HG03442 (cell line): ENCODE data around the gene FRMD4A.

Experiments used
- ATAC-seq: cut with Tn5 transposase; IDR thresholded peaks from one replicate; pipeline ENCODE4 v1.9.1; 2021; ENCODE audit warnings: mild to moderate bottlenecking, moderate library complexity; ENCODE audit not compliant: unreplicated experiment

The FRMD4A gene

DNA sequence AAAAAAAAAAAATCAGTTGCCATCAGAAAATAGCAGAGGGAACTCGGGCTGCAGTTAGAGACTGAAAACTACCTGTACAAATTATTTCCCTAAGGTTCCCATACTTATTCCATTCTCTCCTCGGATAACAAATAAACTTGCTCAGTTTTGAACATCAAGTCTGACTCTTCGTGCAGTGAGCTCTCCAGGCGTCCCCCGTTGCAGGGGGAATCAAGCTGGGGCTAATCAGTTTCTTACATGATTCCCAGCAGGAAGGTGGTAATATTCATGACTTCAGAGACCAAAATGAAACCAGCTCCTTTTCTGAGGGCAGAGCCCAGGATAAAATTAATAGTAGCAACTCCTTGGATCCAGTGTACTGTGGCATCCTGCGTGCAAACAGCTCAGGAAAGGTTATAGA, 135.3 kb downstream of the FRMD4A start:
- ATAC-seq, result no peak

DNA sequence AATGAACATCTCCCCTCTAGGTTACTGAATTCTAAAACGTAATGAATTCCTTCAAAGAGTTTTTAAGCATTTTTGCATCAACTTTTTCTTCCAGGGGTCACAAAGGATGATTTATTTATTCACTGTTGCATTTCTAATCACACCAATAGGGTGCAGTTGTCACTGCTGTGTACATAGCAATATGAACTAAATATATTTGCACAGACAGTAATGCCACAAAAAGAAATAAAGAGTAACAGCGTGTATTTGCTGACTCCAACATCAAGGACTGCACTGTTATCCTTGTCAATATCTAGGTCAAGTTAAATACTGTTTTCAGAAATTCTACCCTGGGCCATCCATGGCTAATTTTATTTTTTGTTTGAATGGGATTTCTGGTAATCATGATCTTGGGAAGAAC, 138.0 kb downstream of the FRMD4A start:
- no peak for ATAC-seq

DNA sequence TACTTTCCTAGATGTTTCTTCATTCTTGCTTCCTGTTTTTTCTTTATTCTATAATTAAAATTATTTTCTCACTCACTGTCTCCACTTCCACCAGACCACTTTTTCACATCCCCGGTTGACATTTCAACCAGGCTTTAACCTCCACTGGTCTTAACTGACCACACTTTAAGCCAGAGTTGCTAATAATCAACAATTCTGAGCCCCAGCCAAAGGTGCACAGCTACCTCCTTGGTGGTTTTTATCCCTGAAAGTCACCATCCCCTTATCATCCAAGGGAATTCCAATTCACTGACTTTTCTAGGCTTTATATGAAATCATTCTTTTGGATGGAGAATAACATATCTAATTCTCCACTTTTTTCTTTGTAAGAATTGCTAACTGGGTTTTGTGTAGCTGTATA, 138.9 kb downstream of the FRMD4A start:
- ATAC-seq, result no peak

DNA sequence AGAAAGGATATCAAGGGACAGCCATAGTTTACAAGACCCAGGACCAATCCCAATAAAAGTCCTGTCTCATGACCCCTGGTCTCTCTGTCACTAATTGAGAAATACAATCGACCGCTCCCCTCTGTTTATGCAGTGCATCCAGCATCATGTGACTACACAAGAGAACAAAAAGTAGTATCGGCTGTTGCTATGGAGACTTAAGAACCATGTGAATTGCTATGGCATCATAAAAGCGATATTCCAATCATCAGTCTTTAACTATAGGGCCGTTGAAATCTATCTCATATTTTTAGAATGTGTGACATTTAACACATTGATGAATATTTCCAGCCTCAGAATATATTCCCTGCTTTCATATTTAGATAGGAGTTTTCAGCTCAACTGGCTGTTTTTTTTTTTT, 139.3 kb downstream of the FRMD4A start:
- no peak for ATAC-seq

DNA sequence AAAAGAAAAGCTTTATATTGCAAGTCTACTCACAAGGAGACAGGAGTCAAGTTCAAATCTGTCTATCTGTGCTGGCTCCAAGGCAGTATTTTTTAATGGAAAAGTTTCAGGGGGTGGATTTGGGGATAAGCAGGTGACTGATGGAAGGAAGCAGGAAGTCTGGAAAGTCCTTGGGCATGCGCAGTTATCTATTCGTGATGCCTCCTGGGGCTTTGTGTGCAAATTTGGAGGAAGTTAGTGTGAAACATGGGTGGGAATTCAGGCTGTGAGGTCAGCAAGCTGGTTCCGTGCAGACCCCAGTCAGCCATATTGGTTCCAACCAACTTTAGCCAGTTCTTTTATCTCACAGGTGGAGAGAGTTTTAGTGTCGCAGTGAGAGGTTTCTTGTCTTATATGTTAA, 140.0 kb downstream of the FRMD4A start:
- ATAC-seq, result no peak

DNA sequence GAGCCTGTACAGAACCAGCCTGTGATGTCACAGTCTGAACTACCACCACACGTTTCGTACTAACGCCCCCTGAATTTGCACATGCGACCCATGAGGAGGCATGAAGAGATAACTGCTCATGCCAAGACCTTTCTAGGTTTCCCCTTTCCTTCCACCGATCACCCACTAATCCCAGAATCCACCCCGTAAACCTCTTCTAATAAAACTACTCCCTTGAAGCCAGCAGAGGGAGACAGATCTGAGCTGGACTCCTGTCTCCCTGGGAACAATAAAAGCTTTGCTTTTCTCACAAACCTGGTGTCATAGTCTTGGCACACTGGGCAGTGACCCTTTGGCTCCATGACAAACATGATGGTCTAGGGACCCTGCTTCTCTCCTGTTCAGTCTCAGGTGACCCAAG, 144.5 kb downstream of the FRMD4A start:
- ATAC-seq, result no peak

DNA sequence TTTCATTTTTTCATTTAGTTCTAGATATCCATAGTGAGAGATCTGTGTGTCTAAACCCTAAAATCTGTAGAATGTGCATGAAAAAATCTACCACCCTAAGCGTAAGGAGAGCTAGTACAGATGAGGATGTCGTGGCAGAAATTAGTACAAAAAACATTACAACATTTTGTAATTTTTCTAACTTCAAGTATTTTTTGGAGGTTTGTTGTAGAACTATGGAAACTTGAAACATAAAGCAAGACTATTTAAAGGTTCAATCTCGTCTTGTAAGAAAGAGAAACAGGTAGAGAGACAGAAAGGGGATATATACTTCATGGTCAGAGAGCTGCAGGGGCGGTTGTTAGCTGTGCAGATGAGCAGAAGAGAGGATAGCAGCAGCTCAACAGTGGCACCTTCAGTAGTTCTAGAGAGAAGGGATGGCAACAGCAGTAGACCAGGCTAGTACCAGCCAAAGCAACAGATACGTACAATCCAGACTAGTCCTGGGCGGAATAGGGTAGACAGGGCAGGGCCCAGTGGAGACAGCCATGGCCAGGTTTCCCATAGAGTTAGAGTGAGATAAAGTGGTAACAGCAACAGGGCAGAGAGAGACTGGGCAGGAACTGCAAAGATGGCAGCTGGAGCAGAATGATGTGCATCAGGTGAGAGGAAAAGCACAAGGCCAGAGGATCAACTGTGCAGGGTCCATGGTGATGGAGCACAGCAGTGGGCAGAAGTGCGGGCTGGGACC, 145.2 kb downstream of the FRMD4A start:
- peak; percentile 90 for ATAC-seq

DNA sequence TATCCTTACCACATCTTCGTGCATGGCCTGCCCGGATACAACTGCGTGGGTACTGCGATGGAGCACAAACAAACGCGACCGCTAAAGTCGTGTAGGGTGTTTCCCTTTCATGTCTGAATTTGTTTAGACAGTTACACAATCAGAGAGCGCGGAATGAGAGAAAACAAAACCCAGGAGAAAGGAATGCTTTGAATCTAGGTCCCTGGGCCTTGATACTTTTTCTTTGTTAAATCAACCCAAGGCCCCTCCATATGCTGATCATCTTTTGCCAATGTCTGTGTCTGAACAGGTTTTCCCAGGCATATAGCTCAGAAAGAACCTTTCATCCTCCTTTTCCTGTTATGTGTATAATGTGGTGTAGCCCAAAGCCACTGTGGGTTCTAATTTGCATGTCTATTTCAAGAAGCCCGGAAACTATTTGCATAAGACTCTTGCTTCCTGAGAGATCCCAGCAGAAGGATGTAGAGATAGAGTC, 145.8 kb downstream of the FRMD4A start:
- ATAC-seq, result peak; percentile 48

DNA sequence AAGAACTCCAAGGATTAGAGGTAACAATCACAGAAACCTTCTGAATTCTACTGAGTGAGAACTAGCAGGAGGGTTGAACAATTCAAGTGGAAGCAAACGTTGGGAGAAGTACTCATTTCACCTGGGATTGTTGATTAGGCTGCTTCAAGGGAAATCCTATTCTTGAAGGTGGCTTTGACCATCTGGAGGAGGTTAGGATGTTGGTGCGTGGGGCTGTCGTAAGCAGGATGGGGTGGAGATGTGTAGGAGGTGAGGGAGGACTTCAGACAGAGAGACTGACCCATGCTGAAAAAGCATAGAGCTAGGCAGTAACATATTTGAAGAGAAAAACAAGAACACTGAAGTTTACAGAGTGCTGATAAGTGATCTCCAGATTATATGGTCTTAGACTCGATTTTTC, 147.9 kb downstream of the FRMD4A start:
- ATAC-seq, result no peak

DNA sequence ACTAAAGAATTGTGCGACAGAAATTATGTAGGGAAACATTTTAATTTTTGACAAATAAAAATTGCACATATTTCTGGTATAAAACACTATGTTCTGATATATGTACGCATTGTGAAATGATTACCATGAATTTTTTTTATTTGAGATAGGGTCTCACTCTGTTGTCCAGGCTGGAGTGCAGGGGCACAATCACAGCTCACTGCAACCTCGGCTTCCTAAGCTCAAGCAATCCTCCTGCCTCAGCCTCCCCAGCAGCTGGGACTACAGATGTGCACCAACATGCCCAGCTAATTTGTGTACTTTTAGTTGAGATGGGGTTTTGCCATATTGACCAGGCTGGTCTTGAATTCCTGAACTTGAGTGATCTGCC, 149.2 kb downstream of the FRMD4A start:
- no peak for ATAC-seq

DNA sequence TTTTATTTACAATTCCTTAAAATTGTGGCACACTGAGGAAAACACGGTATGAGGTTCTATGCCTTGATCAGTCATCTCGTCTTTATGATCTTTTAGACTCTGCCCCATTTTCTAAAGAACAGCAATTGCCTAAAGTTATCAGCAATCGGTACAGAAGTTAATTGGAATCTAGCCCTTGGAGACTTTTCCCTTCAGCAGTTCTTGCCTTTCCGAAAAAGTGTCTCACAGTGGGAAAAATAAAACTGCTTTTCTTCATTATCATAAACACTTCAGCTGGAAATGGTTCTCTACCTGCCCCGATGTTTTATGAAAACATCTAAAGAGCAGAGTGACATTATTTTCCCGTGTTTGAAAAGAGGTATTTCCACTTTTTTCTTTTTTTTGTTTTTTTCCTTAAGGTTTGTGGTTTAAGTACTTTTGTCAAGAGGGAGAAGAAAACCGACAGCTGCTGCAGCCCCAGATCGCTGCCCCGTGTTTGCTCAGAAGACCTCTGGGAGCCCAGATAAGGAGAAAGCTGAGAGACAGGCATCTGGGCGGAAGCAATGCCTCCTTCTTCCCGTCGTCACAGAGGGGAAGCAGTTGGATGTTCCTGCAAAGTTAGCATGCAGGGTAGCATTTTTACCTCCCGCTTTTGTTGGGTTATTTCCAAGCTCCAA, 149.7 kb downstream of the FRMD4A start:
- ATAC-seq, result no peak

DNA sequence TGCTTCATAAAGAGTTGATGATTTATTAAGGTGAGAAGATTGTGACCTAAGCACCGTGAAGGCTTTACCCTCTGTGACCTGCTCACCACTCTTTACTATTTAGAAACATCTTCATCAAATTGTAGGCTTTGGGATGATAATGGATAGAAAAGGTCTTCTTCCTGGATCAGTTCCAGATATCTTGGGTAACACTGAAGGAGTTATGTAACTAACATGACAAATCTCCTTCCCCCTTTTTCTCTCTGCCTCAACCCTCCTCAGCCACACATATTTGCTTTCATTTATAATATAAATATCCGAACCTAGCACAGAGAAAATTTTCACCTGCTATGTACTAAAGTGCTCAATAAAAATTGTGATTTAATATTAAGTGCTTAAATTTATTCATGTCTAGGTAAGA, 151.5 kb downstream of the FRMD4A start:
- ATAC-seq, result no peak

DNA sequence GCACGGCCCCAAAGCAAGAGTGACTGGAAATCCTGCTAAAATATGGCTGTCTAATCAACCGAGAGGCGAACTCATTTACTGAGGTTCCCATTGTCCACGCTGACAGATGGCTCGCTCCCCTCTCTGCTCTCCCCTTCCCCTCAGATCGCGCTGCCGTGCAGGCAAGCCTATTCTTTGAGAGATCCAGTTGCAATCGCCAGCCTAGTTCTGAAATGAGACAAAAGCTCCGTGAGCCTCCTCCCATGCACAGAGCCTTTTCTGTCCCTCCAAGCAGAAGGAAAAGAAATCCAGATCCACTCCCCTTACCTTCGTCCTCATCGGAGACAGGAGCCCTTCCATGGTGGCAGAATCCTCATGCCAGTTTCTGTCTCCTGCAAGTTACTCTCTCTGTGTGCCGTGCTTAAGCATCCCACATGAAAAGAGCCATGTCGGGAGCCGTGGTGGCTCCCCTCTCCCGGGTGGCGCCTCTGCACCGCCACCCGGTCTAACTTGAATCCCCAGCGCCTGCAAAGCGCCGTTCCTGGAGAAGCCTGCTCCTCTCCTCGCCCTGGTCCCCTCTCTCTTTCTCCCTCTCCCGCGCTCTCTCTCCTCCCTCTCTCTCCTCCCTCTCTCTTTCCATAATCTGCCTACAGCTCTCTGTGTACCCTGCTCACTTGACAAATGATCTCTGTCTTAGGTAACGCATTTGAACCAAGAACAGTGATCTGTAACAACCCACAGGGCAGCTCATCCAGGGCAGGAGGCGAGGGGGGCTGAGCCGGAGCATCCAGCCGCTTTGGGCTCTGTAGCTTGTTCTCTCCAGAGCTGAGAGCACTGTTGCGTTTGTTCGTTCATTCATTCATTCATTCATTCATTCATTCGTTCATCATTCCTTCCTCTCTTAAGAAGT, 156.8 kb downstream of the FRMD4A start:
- ATAC-seq, result no peak

DNA sequence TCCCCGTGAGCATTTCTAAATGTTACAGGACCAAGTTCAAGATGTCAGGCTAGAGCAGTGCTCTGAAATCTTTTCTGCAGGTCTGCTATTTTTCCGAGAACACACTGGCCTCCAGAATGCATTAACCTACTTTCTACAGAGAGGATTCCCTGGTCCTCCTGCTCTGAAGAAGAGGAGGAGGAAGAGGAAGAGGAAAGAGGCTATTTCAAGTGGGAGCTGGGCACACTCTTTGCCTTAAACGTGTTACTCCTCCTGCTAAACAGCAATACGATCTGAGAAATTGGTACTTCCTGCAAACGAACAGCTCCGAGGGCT, 157.4 kb downstream of the FRMD4A start:
- no peak for ATAC-seq

DNA sequence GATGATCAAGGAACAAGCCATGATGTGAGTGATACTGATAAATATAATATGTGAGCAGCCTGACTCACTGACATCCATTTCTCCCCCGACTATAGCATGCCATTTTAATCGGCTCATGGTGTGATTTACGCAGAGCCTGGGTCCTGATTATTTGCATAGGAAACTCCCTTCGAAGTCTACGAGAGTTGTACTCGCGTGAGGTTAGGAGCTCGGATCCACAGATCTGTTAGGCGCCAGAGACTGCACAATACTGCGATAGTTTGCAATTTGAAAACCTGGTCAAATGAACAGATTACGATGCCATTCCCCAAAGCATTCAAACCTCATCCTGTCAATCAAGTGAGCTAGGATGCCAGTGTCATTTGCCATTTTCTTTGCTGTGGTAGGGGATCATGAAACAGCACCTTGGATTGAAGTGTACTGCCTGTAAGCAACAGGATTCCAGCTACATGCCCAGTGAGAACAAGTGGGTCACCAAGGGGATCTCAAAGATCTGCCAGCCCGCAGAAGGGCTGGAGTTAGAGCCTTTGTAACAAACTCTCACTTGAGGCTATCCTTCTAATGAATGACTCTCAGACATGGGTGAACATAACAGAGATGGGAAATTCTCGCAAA, 158.3 kb downstream of the FRMD4A start:
- no peak for ATAC-seq

DNA sequence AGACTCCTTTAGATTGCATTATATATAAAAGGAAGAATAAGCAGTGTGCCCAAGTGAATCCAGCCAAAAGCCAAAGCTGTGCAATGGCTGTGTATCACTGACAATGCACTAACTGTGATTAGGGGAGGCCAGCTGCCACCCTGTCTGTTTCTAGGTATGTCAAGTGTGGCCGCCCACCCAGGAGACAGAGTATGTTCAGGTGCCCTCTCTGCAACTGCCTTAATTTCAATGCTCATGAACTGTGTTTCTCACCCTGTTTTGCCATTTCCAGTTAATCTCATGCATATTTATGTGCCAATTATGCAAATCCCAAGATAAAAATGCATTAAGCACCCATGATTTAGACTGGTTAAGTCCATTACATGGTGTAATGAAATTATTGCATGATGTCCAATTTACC, 159.4 kb downstream of the FRMD4A start:
- ATAC-seq, result no peak

DNA sequence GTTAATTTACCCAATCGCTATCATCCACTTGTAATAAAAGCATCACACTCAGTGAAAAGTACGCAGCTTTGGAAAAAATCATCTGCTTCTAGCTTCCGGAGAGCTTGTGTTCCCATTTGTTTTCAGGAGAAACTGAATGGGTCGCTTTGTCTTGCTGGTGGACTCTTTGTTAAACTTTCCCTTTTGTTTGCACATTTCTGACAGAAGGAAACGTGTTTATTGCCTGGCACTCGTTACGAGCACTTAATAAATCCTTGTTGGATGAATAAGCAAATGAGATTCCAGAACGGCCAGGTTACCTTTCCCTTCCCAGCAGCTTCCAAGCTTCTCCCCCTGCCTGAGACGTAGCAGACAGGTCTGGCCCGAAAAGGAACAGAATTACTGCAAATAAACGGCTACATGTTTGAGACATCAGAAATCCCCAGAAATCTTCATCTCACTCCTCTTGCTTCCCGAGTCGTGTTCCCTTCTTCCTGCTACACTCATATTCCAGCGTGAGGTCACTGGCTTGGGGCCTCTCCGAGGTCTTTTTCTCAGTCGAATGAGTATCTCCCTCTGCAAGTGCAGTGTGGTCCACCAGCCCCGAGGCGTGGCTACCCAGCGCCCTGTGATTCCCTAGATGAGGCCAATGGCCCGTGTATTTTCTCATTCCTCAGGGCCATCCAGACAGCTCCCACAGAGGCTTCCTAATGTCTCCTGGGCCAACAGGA, 167.2 kb downstream of the FRMD4A start:
- ATAC-seq, result no peak

DNA sequence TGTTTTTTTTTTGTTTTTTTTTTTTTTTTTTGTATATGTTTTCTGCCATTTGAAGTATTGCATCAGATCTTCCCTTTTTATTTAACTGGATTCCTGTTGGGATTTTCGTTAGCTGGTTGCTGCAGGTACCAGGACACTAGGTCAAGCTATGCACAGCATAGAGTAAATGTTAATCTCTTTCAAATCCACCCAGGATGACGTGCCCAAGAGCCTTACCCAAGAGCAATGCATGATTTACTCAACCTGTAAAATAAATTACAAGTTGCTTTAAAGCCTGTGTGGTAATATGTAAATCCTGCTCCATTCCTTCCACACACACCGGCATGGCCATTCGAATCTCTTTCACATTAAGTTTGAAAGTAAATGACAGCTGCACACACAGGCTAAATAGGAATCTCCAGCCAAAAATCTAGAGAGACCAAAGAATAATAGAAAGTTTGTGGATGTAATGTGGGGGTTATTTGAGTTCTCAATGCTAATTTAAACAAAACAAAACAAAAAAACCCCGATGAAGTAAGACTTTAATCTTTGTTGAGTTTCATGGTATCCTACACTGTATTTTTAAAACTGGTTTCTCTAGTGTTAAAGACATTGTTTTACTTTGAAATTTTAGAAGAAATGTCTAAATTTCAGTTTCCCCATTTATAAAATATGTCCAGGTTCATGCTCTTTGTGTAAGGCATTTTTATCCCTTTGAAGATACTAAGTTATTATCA, 167.9 kb downstream of the FRMD4A start:
- ATAC-seq, result no peak

DNA sequence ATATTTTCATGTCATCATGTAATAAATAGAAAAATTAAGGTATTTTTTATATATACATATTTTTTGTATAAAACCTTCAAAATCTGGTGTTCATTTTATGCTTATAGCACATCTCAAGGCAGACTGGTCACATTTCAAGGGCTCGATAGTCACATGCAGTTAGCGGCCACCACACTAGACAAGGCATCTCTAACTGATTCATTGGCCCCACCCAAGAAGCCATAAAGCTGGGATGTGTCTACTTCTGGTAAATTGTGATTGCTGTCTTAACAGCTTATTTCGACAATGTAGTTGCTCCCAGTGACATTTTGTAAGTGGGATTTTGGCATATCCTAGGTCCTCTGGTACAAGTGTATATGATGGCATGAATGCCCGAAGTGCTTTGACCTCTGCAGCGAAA, 168.7 kb downstream of the FRMD4A start:
- no peak for ATAC-seq

DNA sequence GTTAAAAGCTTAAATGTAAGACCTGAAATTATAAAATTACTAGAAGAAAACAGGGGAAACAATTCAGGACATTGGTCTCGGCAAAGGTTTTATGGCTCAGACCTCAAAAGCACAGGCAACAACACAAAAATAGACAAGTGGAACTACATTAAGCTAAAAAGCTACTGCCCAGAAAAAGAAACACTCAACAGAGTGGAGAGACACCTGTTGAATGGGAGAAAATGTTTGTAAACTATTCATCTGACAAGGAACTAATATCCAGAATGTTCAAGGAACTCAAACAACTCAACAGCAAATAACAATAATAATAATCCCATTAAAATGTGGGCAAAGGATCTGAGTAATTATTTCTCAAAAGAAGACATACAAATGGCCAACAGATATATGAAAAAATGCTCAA, 170.4 kb downstream of the FRMD4A start:
- ATAC-seq, result no peak
